HEK293 (cell line): ENCODE data around the gene BLVRB.

Experiments
- GLI2 ChIP-seq: fragments of 450-650 bp; formaldehyde crosslinking; IDR thresholded peaks from 2 replicates; pipeline ENCODE4; 2017; ENCODE audit warnings: missing biosample characterization, missing genetic modification characterization, low read depth, borderline replicate concordance
- SP3 ChIP-seq: fragments of 450-650 bp; formaldehyde crosslinking; IDR thresholded peaks from 2 replicates; pipeline ENCODE4 v1.5.1; 2016; ENCODE audit warnings: missing biosample characterization, missing genetic modification characterization
- TRIM28 ChIP-seq: IDR thresholded peaks from 2 replicates; pipeline ENCODE4 v1.6.1; 2011; ENCODE audit warnings: low read length, control low read depth, borderline replicate concordance
- ZNF16 ChIP-seq: fragments of 450-650 bp; formaldehyde crosslinking; IDR thresholded peaks from 2 replicates; pipeline ENCODE4 v1.5.1; 2016; ENCODE audit warnings: low read depth, missing biosample characterization, missing genetic modification characterization
- ZNF2 ChIP-seq: fragments of 450-650 bp; formaldehyde crosslinking; IDR thresholded peaks from 2 replicates; pipeline ENCODE4 v1.5.1; 2016; ENCODE audit warnings: missing biosample characterization, missing genetic modification characterization
- ZNF211 ChIP-seq: fragments of 450-650 bp; formaldehyde crosslinking; IDR thresholded peaks from 2 replicates; pipeline ENCODE4 v1.5.1; 2016; ENCODE audit warnings: low read depth, missing biosample characterization, missing genetic modification characterization
- ZNF37A ChIP-seq: fragments of 450-650 bp; IDR thresholded peaks from 2 replicates; pipeline ENCODE4 v1.5.1; 2018; ENCODE audit warnings: missing biosample characterization, missing genetic modification characterization
- ZNF416 ChIP-seq: fragments of 450-650 bp; formaldehyde crosslinking; IDR thresholded peaks from 2 replicates; pipeline ENCODE4 v1.5.1; 2016; ENCODE audit warnings: missing biosample characterization, missing genetic modification characterization
- ZNF426 ChIP-seq: fragments of 450-650 bp; formaldehyde crosslinking; IDR thresholded peaks from 2 replicates; pipeline ENCODE4 v1.5.1; 2017; ENCODE audit warnings: missing biosample characterization, missing genetic modification characterization, mild to moderate bottlenecking, inconsistent platforms, moderate library complexity
- ZNF48 ChIP-seq: fragments of 450-650 bp; formaldehyde crosslinking; IDR thresholded peaks from 2 replicates; pipeline ENCODE4 v1.5.1; 2016; ENCODE audit warnings: missing biosample characterization, missing genetic modification characterization
- ZNF548 ChIP-seq: fragments of 450-650 bp; formaldehyde crosslinking; IDR thresholded peaks from 2 replicates; pipeline ENCODE4 v1.5.1; 2016; ENCODE audit warnings: missing biosample characterization, missing genetic modification characterization
- ZNF558 ChIP-seq: fragments of 450-650 bp; formaldehyde crosslinking; IDR thresholded peaks from 2 replicates; pipeline ENCODE4 v1.5.1; 2016; ENCODE audit warnings: missing biosample characterization, missing genetic modification characterization
- ZNF571 ChIP-seq: fragments of 450-650 bp; formaldehyde crosslinking; IDR thresholded peaks from 2 replicates; pipeline ENCODE4 v1.5.0; 2017; ENCODE audit warnings: missing biosample characterization, missing genetic modification characterization
- ZNF701 ChIP-seq: fragments of 450-650 bp; formaldehyde crosslinking; IDR thresholded peaks from 2 replicates; pipeline ENCODE4 v1.5.1; 2016; ENCODE audit warnings: missing biosample characterization, missing genetic modification characterization
- ZNF830 ChIP-seq: fragments of 450-650 bp; IDR thresholded peaks from 2 replicates; pipeline ENCODE4 v1.5.0; 2018; ENCODE audit warnings: missing biosample characterization, missing genetic modification characterization, low read depth, mild to moderate bottlenecking, moderate library complexity
- ZNF837 ChIP-seq: fragments of 450-650 bp; formaldehyde crosslinking; IDR thresholded peaks from 2 replicates; pipeline ENCODE4 v1.5.1; 2016; ENCODE audit warnings: missing biosample characterization, missing genetic modification characterization
- TF ChIP-seq, protein P1 (sequence below): fragments of 450-650 bp; formaldehyde crosslinking; IDR thresholded peaks from 2 replicates; pipeline ENCODE4 v1.5.1; 2017; ENCODE audit warnings: missing biosample characterization, missing genetic modification characterization
- TF ChIP-seq, protein P2 (sequence below): IDR thresholded peaks from 2 replicates; pipeline ENCODE4 v1.6.1; 2011; ENCODE audit warnings: mild to moderate bottlenecking, low read depth, low read length, borderline replicate concordance
- TF ChIP-seq, protein P3 (sequence below): fragments of 450-650 bp; formaldehyde crosslinking; IDR thresholded peaks from 2 replicates; pipeline ENCODE4 v1.5.1; 2016; ENCODE audit warnings: missing biosample characterization, missing genetic modification characterization, low read depth
- TF ChIP-seq, protein P4 (sequence below): fragments of 450-650 bp; formaldehyde crosslinking; IDR thresholded peaks from 2 replicates; pipeline ENCODE4 v1.5.1; 2016; ENCODE audit warnings: missing biosample characterization, missing genetic modification characterization
- TF ChIP-seq, protein P5 (sequence below): fragments of 450-650 bp; formaldehyde crosslinking; IDR thresholded peaks from 2 replicates; pipeline ENCODE4 v1.5.0; 2017; ENCODE audit warnings: missing biosample characterization, missing genetic modification characterization, borderline replicate concordance
- TF ChIP-seq, protein P6 (sequence below): fragments of 450-650 bp; formaldehyde crosslinking; IDR thresholded peaks from 2 replicates; pipeline ENCODE4 v1.5.1; 2016; ENCODE audit warnings: missing biosample characterization, missing genetic modification characterization, borderline replicate concordance
- TF ChIP-seq, protein P7 (sequence below): fragments of 450-650 bp; formaldehyde crosslinking; IDR thresholded peaks from 2 replicates; pipeline ENCODE4 v1.5.1; 2016; ENCODE audit warnings: missing biosample characterization, missing genetic modification characterization

BLVRB gene

DNA sequence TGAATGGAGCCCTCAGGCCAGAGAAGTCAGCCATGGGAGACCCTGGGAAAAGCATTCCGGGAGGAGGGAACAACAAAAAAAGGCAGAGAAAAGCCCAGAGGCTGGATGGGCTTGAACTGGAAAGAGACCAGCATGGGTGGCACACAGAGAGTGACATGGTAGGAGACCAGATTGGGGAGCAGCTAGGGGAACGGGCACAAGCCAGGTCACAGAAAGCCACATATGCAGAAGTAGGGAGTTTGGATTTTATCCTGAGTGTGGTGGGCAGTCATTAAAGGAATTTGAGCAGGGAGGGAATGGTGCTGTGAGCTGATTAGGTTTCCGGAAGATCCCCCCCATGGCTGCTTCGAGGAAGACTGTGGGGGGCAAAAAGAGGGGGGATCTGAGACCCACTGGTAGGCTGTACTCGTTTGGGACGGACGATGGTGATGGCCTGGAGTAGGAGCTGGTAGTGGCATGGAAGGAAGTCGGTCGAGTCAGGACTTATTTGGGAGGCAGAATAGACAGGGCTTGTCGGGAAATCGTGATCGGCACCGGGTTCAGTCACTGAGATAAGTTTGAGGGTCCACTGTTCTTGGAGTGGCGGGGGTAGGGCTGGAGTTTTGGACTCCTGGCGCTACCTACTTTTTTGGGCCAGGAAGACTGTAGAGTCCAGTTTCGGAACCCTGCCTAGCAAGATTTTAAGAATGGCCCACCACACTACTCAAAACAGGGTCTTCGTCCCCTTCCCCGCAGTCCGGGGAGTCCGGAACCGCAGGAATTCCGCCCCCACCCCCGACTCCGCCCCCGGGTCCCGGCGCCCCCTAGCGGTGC lies 40.7 kb downstream of the BLVRB start (continued):
- TF ChIP-seq, protein P1, sequence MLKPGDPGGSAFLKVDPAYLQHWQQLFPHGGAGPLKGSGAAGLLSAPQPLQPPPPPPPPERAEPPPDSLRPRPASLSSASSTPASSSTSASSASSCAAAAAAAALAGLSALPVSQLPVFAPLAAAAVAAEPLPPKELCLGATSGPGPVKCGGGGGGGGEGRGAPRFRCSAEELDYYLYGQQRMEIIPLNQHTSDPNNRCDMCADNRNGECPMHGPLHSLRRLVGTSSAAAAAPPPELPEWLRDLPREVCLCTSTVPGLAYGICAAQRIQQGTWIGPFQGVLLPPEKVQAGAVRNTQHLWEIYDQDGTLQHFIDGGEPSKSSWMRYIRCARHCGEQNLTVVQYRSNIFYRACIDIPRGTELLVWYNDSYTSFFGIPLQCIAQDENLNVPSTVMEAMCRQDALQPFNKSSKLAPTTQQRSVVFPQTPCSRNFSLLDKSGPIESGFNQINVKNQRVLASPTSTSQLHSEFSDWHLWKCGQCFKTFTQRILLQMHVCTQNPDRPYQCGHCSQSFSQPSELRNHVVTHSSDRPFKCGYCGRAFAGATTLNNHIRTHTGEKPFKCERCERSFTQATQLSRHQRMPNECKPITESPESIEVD, result no peak
- TF ChIP-seq, protein P2, sequence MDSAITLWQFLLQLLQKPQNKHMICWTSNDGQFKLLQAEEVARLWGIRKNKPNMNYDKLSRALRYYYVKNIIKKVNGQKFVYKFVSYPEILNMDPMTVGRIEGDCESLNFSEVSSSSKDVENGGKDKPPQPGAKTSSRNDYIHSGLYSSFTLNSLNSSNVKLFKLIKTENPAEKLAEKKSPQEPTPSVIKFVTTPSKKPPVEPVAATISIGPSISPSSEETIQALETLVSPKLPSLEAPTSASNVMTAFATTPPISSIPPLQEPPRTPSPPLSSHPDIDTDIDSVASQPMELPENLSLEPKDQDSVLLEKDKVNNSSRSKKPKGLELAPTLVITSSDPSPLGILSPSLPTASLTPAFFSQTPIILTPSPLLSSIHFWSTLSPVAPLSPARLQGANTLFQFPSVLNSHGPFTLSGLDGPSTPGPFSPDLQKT, result no peak
- TF ChIP-seq ZNF16 (tag by site-specific recombination), result no peak
- TF ChIP-seq, protein P3, sequence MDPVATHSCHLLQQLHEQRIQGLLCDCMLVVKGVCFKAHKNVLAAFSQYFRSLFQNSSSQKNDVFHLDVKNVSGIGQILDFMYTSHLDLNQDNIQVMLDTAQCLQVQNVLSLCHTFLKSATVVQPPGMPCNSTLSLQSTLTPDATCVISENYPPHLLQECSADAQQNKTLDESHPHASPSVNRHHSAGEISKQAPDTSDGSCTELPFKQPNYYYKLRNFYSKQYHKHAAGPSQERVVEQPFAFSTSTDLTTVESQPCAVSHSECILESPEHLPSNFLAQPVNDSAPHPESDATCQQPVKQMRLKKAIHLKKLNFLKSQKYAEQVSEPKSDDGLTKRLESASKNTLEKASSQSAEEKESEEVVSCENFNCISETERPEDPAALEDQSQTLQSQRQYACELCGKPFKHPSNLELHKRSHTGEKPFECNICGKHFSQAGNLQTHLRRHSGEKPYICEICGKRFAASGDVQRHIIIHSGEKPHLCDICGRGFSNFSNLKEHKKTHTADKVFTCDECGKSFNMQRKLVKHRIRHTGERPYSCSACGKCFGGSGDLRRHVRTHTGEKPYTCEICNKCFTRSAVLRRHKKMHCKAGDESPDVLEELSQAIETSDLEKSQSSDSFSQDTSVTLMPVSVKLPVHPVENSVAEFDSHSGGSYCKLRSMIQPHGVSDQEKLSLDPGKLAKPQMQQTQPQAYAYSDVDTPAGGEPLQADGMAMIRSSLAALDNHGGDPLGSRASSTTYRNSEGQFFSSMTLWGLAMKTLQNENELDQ (tag by site-specific recombination), result no peak
- TF ChIP-seq, protein P4, sequence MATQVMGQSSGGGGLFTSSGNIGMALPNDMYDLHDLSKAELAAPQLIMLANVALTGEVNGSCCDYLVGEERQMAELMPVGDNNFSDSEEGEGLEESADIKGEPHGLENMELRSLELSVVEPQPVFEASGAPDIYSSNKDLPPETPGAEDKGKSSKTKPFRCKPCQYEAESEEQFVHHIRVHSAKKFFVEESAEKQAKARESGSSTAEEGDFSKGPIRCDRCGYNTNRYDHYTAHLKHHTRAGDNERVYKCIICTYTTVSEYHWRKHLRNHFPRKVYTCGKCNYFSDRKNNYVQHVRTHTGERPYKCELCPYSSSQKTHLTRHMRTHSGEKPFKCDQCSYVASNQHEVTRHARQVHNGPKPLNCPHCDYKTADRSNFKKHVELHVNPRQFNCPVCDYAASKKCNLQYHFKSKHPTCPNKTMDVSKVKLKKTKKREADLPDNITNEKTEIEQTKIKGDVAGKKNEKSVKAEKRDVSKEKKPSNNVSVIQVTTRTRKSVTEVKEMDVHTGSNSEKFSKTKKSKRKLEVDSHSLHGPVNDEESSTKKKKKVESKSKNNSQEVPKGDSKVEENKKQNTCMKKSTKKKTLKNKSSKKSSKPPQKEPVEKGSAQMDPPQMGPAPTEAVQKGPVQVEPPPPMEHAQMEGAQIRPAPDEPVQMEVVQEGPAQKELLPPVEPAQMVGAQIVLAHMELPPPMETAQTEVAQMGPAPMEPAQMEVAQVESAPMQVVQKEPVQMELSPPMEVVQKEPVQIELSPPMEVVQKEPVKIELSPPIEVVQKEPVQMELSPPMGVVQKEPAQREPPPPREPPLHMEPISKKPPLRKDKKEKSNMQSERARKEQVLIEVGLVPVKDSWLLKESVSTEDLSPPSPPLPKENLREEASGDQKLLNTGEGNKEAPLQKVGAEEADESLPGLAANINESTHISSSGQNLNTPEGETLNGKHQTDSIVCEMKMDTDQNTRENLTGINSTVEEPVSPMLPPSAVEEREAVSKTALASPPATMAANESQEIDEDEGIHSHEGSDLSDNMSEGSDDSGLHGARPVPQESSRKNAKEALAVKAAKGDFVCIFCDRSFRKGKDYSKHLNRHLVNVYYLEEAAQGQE, result no peak
- TF ChIP-seq ZNF2 (tag by site-specific recombination), result no peak
- no peak for TF ChIP-seq ZNF548 (tag by site-specific recombination)
- no peak for TF ChIP-seq SP3
- TF ChIP-seq ZNF701, result no peak
- TF ChIP-seq ZNF571 (tag by site-specific recombination), result no peak
- TF ChIP-seq ZNF558 (tag by site-specific recombination), result no peak
- TF ChIP-seq ZNF48, result no peak
- no peak for TF ChIP-seq ZNF837
- no peak for TF ChIP-seq ZNF416 (tag by site-specific recombination)
- no peak for TF ChIP-seq GLI2 (tag by site-specific recombination)
- no peak for TF ChIP-seq ZNF211
- TF ChIP-seq, protein P5, sequence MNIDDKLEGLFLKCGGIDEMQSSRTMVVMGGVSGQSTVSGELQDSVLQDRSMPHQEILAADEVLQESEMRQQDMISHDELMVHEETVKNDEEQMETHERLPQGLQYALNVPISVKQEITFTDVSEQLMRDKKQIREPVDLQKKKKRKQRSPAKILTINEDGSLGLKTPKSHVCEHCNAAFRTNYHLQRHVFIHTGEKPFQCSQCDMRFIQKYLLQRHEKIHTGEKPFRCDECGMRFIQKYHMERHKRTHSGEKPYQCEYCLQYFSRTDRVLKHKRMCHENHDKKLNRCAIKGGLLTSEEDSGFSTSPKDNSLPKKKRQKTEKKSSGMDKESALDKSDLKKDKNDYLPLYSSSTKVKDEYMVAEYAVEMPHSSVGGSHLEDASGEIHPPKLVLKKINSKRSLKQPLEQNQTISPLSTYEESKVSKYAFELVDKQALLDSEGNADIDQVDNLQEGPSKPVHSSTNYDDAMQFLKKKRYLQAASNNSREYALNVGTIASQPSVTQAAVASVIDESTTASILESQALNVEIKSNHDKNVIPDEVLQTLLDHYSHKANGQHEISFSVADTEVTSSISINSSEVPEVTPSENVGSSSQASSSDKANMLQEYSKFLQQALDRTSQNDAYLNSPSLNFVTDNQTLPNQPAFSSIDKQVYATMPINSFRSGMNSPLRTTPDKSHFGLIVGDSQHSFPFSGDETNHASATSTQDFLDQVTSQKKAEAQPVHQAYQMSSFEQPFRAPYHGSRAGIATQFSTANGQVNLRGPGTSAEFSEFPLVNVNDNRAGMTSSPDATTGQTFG, result no peak
- no peak for TF ChIP-seq TRIM28
- TF ChIP-seq, protein P6, sequence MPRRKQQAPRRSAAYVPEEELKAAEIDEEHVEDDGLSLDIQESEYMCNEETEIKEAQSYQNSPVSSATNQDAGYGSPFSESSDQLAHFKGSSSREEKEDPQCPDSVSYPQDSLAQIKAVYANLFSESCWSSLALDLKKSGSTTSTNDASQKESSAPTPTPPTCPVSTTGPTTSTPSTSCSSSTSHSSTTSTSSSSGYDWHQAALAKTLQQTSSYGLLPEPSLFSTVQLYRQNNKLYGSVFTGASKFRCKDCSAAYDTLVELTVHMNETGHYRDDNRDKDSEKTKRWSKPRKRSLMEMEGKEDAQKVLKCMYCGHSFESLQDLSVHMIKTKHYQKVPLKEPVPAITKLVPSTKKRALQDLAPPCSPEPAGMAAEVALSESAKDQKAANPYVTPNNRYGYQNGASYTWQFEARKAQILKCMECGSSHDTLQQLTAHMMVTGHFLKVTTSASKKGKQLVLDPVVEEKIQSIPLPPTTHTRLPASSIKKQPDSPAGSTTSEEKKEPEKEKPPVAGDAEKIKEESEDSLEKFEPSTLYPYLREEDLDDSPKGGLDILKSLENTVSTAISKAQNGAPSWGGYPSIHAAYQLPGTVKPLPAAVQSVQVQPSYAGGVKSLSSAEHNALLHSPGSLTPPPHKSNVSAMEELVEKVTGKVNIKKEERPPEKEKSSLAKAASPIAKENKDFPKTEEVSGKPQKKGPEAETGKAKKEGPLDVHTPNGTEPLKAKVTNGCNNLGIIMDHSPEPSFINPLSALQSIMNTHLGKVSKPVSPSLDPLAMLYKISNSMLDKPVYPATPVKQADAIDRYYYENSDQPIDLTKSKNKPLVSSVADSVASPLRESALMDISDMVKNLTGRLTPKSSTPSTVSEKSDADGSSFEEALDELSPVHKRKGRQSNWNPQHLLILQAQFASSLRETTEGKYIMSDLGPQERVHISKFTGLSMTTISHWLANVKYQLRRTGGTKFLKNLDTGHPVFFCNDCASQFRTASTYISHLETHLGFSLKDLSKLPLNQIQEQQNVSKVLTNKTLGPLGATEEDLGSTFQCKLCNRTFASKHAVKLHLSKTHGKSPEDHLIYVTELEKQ (tag by site-specific recombination), result no peak
- TF ChIP-seq ZNF830, result no peak
- no peak for TF ChIP-seq ZNF426 (tag by site-specific recombination)
- no peak for TF ChIP-seq ZNF37A (tag by site-specific recombination)
- TF ChIP-seq, protein P7, sequence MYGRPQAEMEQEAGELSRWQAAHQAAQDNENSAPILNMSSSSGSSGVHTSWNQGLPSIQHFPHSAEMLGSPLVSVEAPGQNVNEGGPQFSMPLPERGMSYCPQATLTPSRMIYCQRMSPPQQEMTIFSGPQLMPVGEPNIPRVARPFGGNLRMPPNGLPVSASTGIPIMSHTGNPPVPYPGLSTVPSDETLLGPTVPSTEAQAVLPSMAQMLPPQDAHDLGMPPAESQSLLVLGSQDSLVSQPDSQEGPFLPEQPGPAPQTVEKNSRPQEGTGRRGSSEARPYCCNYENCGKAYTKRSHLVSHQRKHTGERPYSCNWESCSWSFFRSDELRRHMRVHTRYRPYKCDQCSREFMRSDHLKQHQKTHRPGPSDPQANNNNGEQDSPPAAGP, result no peak; the same call in 1 of the 2 replicates
